ENCODE measurements around the gene LCE1F. TPM values are rescaled to one million over a fixed set of nuclear protein-coding genes. Genes with fewer than 3 reads are reported as not detected.

Gene LCE1F
- total RNA-seq, 2 donors from 2014 or later, result not detected

DNA sequence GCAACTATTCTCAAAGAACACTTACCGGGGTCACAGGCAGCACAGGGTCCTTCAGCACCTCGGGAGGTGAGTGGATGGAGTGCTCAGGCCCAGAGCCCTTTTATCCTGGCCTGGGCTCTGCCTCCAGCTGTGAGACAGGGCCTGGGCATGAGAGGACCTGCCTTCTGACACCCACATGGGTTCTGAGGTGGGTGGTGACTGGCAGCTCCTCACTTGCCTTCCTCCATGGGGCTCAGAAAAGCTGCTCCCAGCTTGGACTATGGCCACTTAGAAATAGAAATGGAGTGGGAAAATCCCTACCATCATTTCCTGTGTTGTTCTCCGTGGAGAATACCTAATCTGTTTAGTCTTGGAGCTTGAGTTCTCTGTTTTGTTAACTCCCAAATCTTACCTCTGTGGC lies 31.6 kb downstream of the LCE1F start, which contains the start of gene LCE1C:
Gene LCE1C (minus strand): TSS at position 76 of the 400 bp plus-strand sequence. CDS start 1,173 bp downstream, outside the sequence.
- TF ChIP-seq, protein P1, sequence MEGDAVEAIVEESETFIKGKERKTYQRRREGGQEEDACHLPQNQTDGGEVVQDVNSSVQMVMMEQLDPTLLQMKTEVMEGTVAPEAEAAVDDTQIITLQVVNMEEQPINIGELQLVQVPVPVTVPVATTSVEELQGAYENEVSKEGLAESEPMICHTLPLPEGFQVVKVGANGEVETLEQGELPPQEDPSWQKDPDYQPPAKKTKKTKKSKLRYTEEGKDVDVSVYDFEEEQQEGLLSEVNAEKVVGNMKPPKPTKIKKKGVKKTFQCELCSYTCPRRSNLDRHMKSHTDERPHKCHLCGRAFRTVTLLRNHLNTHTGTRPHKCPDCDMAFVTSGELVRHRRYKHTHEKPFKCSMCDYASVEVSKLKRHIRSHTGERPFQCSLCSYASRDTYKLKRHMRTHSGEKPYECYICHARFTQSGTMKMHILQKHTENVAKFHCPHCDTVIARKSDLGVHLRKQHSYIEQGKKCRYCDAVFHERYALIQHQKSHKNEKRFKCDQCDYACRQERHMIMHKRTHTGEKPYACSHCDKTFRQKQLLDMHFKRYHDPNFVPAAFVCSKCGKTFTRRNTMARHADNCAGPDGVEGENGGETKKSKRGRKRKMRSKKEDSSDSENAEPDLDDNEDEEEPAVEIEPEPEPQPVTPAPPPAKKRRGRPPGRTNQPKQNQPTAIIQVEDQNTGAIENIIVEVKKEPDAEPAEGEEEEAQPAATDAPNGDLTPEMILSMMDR (IDR thresholded peaks at IDR 0.05), result no peak
- no peaks in the 10 kb centered on the region for H3K9me3 ChIP-seq
- DNase-seq (ENCODE audit: low spot score), result no peak
- H3K36me3 ChIP-seq, result no peaks in the 10 kb centered on the region
- H3K4me1 ChIP-seq, result no peaks in the 10 kb centered on the region
- H3K27ac ChIP-seq, result no peak within 1 kb of the TSS
- H3K4me3 ChIP-seq, result no peak within 1 kb of the TSS
- no peaks in the 10 kb centered on the region for H3K27me3 ChIP-seq

DNA sequence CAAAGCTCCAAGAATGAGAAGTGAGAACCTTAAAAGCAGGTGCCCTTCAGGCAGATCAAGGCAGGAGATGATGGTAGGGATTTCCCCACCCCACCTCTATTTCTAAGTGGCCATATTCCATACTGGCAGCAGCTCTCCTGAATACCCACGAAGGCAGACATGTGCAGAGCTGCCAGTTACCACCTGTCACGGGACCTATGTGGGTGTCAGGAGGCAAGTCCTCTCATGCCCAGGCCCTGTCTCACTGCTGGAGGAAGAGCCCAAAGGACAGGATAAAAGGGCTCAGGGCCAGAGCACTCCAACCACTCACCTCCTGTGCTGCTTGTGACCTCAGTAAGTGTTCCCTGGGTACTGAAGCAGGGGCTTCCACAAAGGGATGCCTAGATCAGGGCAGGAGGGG lies 36.1 kb downstream of the LCE1F start:
- no peaks in the 10 kb centered on the region for H3K36me3 ChIP-seq
- no peak for DNase-seq (ENCODE audit: low spot score)
- H3K27ac ChIP-seq, result no peak overlapping the region
- H3K9me3 ChIP-seq, result no peaks in the 10 kb centered on the region
- no peaks in the 10 kb centered on the region for H3K27me3 ChIP-seq
- TF ChIP-seq, protein P1 (IDR thresholded peaks at IDR 0.05), result no peak
- H3K4me3 ChIP-seq, result no peak overlapping the region
- H3K4me1 ChIP-seq, result no peaks in the 10 kb centered on the region

DNA sequence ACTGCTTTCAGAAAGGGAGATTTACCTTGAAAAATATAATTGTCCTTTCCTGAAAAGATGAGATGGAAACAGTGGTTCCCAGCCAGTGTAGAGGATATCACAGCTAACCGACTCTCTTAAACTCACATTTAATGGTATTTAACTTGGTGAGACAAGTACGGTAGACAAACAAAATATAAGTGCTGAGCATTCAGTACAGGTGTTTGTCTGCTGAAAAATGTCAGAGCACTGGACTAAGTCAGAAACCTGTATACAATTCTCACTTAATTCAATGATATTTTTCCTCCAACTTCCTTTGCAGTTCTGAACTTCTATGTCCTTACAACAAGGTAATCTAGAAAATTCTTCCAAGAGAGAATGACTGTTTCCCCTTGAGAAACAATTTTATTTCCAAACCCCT lies 36.7 kb downstream of the LCE1F start, which contains the start of gene LCE1B:
Gene LCE1B (plus strand): TSS at position 301 of the 400 bp plus-strand sequence. CDS start 476 bp downstream, outside the sequence.
- Histone ChIP-seq H3K4me3 (no peak within 1 kb of the TSS), H3K27ac (no peak within 1 kb of the TSS), H3K27me3 (no peaks in the 10 kb centered on the region), H3K36me3 (no peaks in the 10 kb centered on the region), H3K4me1 (no peaks in the 10 kb centered on the region), H3K9me3 (no peaks in the 10 kb centered on the region)
- DNase-seq (ENCODE audit: low spot score), result no peak
- TF ChIP-seq, protein P1 (IDR thresholded peaks at IDR 0.05), result no peak

DNA sequence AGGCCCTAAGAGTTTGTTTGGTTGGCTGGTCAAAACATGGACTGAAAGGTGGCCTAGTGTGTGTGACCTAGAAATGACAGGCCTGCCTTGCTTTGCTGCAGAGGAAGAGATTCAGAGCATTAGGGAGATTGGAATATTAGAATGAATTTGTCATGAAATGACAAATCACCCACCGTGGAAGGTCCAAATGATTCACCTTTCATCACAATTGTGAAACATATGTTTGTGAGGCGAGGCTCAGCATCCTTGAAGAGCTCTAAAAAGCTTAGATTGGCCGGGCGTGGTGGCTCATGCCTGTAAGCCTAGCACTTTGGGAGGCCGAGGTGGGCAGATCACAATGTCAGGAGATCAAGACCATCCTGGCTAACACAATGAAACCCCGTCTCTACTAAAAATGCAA lies 42.4 kb downstream of the LCE1F start:
- H3K4me1 ChIP-seq, result no peaks in the 10 kb centered on the region
- TF ChIP-seq, protein P1 (IDR thresholded peaks at IDR 0.05), result no peak
- no peak for DNase-seq (ENCODE audit: low spot score)
- no peak overlapping the region for H3K27ac ChIP-seq
- no peaks in the 10 kb centered on the region for H3K9me3 ChIP-seq
- no peaks in the 10 kb centered on the region for H3K27me3 ChIP-seq
- no peak overlapping the region for H3K4me3 ChIP-seq
- H3K36me3 ChIP-seq, result no peaks in the 10 kb centered on the region

DNA sequence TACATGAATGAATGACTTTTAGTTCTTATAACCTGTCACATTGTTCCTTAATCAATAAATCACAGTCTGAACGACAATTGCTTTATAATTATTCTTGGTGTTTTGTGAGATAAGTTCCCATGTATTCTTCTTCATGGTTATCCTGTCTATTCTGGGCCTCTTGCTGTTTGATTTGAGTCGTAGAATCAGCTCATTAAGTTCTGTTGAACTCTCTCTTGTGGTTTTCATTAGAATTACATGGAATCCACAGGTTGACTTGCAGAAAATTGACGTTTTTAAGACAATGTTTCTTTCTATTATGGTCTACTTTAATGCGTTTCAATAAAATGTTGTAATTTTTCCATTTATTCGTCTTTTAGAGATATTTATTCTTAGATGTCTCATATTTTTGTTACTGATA lies 48.4 kb downstream of the LCE1F start:
- Histone ChIP-seq H3K4me3 (no peak overlapping the region), H3K9me3 (no peaks in the 10 kb centered on the region), H3K27me3 (no peaks in the 10 kb centered on the region), H3K27ac (no peak overlapping the region), H3K36me3 (no peaks in the 10 kb centered on the region), H3K4me1 (no peaks in the 10 kb centered on the region)
- TF ChIP-seq, protein P1 (IDR thresholded peaks at IDR 0.05), result no peak
- no peak for DNase-seq (ENCODE audit: low spot score)

DNA sequence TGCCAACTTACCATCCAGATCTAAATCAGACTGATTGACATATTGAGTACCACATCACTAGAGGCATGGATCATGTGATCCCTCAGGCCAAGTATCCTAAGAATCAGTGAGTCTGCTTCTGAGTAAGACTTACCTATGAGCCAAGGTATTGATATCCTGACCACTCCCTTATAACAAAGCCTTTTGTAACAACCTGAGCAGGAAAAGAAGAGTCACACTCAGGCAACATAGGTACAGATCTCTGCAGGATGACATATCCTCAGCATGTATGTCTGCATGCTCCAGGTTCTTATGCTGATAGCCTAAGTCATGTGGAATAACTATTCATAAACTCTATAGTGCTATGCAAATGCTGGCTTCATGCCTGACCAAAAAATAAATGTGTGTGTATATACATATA lies 50.0 kb downstream of the LCE1F start:
- Histone ChIP-seq H3K9me3 (no peaks in the 10 kb centered on the region), H3K27me3 (no peaks in the 10 kb centered on the region), H3K4me3 (no peak overlapping the region), H3K27ac (no peak overlapping the region), H3K36me3 (no peaks in the 10 kb centered on the region), H3K4me1 (no peaks in the 10 kb centered on the region)
- DNase-seq (ENCODE audit: low spot score), result no peak
- TF ChIP-seq, protein P1 (IDR thresholded peaks at IDR 0.05), result no peak

Measured in right atrium auricular region (tissue), 2 donors.